ENCODE measurements around the gene ATP5ME.

- TF ChIP-seq, protein P1, sequence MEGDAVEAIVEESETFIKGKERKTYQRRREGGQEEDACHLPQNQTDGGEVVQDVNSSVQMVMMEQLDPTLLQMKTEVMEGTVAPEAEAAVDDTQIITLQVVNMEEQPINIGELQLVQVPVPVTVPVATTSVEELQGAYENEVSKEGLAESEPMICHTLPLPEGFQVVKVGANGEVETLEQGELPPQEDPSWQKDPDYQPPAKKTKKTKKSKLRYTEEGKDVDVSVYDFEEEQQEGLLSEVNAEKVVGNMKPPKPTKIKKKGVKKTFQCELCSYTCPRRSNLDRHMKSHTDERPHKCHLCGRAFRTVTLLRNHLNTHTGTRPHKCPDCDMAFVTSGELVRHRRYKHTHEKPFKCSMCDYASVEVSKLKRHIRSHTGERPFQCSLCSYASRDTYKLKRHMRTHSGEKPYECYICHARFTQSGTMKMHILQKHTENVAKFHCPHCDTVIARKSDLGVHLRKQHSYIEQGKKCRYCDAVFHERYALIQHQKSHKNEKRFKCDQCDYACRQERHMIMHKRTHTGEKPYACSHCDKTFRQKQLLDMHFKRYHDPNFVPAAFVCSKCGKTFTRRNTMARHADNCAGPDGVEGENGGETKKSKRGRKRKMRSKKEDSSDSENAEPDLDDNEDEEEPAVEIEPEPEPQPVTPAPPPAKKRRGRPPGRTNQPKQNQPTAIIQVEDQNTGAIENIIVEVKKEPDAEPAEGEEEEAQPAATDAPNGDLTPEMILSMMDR (IDR thresholded peaks at IDR 0.05 in 4 of 5, conservative IDR thresholded peaks at IDR 0.05 in 1 of 5), result no peak
- TF ChIP-seq POLR2A (IDR thresholded peaks at IDR 0.05), result no peak
Measured at GRCh38 chr4:681736-682451, 7.8 kb upstream of the ATP5ME start.

Data from gastrocnemius medialis (tissue), 4 donors.